ENCODE data around the gene SC5D.

- no peak for TF ChIP-seq YY1 (IDR thresholded peaks at IDR 0.05; ENCODE audit: insufficient read depth, insufficient read length)
- TF ChIP-seq ZNF274 (IDR thresholded peaks at IDR 0.05; ENCODE audit: low read depth, low read length) = no peak
- TF ChIP-seq SUZ12 (IDR thresholded peaks at IDR 0.05; ENCODE audit: extremely low read depth, insufficient read depth, insufficient read length) = no peak
These were observed 59.8 kb downstream of the SC5D start for GRCh38 chr11:121352251-121352891.

Data from NT2/D1 (cell line).